CD4-positive, alpha-beta memory T cell (primary cell): ENCODE results near the gene FGF4. TPM values are rescaled to one million over a fixed set of nuclear protein-coding genes. Genes with fewer than 3 reads are reported as not detected.

Experiments used
- CTCF ChIA-PET: fragments of 350-600 bp; sonication (Branson Sonifier 250); formaldehyde crosslinking; loops from one replicate; lab custom pipeline; 2021; ENCODE audit warnings: inconsistent platforms; ENCODE audit not compliant: partially characterized antibody; lab: Charles Lee
- POLR2A ChIA-PET: fragments of 350-600 bp; sonication (Branson Sonifier 250); formaldehyde crosslinking; loops from one replicate; lab custom pipeline; 2021; ENCODE audit not compliant: partially characterized antibody; lab: Charles Lee
- DNase-seq, 5 donors: peaks; one replicate each; pipeline versions ENCODE4 v3.0.0 to v3.0.0-alpha.2; 2020 to 2022; ENCODE audit warnings: mixed read lengths in 1 of 5
- H3K27ac ChIP-seq: one replicate; pipeline ENCODE4 v1.7.0; 2013; ENCODE audit warnings: low read depth, low read length
- H3K27me3 ChIP-seq: 2 replicates; pipeline ENCODE4 v1.7.0; 2013; ENCODE audit warnings: mild to moderate bottlenecking, low read length, moderate library complexity; ENCODE audit not compliant: insufficient read depth
- H3K36me3 ChIP-seq: 2 replicates; pipeline ENCODE4 v1.7.0; 2013; ENCODE audit warnings: mild to moderate bottlenecking, low read length, moderate library complexity; ENCODE audit not compliant: insufficient read depth
- H3K4me1 ChIP-seq: 2 replicates; pipeline ENCODE4 v1.7.0; 2013; ENCODE audit warnings: mild to moderate bottlenecking, low read length, moderate library complexity; ENCODE audit not compliant: insufficient read depth
- H3K4me3 ChIP-seq, 2 donors: one replicate each; pipeline ENCODE4 v1.7.0; 2013; ENCODE audit warnings: low read length in 2 of 2, mild to moderate bottlenecking in 1 of 2
- H3K9me3 ChIP-seq, 2 donors: one replicate each; pipeline ENCODE4 v1.7.0; 2013; ENCODE audit warnings: low read length in 2 of 2, control low read depth in 1 of 2; ENCODE audit not compliant: control insufficient read depth in 1 of 2
- H3K27ac Mint-ChIP-seq, 7 donors: one replicate each; pipeline ENCODE4 v1.8.0; 2020 to 2021; ENCODE audit warnings: mixed read lengths in 7 of 7, mild to moderate bottlenecking in 6 of 7, inconsistent platforms in 3 of 7, moderate library complexity in 3 of 7
- H3K27me3 Mint-ChIP-seq, 2 donors: one replicate each; pipeline ENCODE4 v1.8.0; 2020 to 2021; ENCODE audit warnings: mixed read lengths in 2 of 2
- H3K36me3 Mint-ChIP-seq, 2 donors: one replicate each; pipeline ENCODE4 v1.8.0; 2020 to 2021; ENCODE audit warnings: mixed read lengths in 2 of 2, inconsistent platforms in 1 of 2, mild to moderate bottlenecking in 1 of 2
- H3K4me1 Mint-ChIP-seq, 4 donors: one replicate each; pipeline ENCODE4 v1.8.0; 2020 to 2021; ENCODE audit warnings: mixed read lengths in 4 of 4, mild to moderate bottlenecking in 1 of 4
- H3K4me3 Mint-ChIP-seq, 8 donors: one replicate each; pipeline ENCODE4 v1.8.0; 2020 to 2021; ENCODE audit warnings: mixed read lengths in 8 of 8, mild to moderate bottlenecking in 7 of 8, moderate library complexity in 6 of 8, inconsistent platforms in 3 of 8
- H3K9me3 Mint-ChIP-seq, 8 donors: one replicate each; pipeline ENCODE4 v1.8.0; 2020 to 2021; ENCODE audit warnings: mixed read lengths in 8 of 8, mild to moderate bottlenecking in 5 of 8, inconsistent platforms in 3 of 8, moderate library complexity in 1 of 8
- intact Hi-C: fragments of 100-400 bp; cut with micrococcal nuclease; formaldehyde crosslinking; loops from one replicate; pipeline ENCODE4 v1.15.1; 2023
- polyA plus RNA-seq, 2 donors: library from polyadenylated mRNA; unstranded; fragments of 300-500 nt; fragmentation: Illumina TruSeq; gene quantifications; one replicate each; pipeline ENCODE4 v1.2.3, GENCODE V29; 2021
- total RNA-seq, 2 experiments: library from RNA; stranded (reverse); gene quantifications; one replicate each; pipeline ENCODE4 v1.2.3, GENCODE V29; 2021

The FGF4 gene
- total and polyA plus RNA-seq, 4 experiments from 2014 or later, result not detected

DNA sequence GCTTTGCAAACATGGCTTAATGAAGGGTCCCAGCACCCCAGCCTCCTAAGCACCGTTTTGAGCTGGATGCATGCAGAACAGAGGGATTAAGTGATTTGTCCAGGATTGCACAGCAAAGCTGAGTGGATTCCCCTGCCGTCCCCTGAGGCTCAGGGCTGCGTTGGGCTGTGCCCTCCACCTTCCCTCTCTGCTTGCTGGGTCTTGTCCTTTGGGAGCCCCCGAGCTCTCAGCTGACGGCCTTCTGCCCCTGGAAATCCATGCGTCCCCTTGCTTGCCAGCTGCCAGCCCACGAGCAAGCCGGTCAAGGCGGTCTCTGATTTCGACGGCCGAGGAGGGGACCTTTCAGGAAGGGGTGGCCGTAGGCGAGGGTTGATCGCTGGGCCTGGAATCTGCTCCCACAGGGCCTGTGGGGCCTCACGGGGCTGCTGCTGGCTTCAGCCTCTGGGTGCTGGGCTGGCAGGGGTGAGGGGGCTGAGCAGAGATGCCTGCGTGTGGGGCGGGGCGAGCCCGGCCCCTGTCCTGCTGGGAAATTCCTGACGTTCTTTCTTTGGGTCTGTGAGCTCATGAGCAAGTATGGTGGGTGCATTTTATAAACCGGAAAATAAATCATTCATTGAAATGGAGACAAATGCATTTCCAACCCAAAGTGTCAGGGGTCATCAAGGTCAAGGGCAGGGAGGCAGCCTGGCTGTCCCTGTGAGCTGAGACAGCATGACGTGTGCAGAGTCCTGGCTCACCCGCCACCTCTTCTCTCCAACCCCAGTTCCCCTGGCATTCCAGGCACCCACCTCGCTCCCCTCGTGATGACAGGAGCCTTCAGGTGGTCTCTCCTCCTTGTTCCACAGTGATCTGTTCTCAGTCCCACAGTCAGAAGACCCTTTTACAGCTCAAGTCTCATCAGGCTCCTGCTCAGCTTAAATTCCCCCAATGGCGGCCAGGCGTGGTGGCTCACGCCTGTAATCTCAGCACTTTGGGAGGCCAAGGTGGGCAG lies 28.1 kb downstream of the FGF4 start:
- H3K9me3 Mint-ChIP-seq, result no peaks in the 10 kb centered on the region

DNA sequence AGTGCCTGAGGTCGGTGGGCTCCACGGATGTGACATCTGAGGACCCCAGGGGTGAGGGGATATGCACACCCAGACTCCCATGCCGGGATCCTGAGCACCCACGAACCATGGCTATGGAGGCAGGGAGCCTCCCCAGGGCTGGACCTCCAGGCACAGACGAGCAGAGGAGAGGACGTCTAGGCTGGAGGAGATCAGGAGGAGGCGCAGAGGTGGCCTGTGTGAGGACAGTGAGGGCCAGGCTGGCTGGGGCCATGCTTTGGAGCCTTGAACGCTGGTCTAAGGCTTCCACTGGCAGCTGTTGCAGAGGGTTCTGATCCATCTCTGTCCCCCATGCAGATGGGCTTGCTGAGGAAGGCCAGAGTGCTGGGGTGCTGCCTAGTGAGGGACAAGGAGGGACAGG lies 29.0 kb downstream of the FGF4 start:
- Mint-ChIP-seq H3K27ac (no peak overlapping the region), H3K9me3 (no peaks in the 10 kb centered on the region), H3K4me3 (no peak overlapping the region), H3K36me3 (no peaks in the 10 kb centered on the region), H3K4me1 (no peaks in the 10 kb centered on the region), H3K27me3 (peaks cover 11 to 17% of the 10 kb centered on the region in 2 donors)
- intact Hi-C loops, result no loop called here
- H3K36me3 ChIP-seq, result no peaks in the 10 kb centered on the region
- ChIA-PET CTCF (no interaction called here), POLR2A (no interaction called here)
- H3K27ac ChIP-seq, result no peak overlapping the region
- no peak overlapping the region for H3K4me3 ChIP-seq
- no peak for DNase-seq
- H3K9me3 ChIP-seq, result no peaks in the 10 kb centered on the region
- no peaks in the 10 kb centered on the region for H3K4me1 ChIP-seq
- no peaks in the 10 kb centered on the region for H3K27me3 ChIP-seq

More for the DNA sequence above, 28.1 kb downstream of the FGF4 start:
- no peaks in the 10 kb centered on the region for H3K4me1 Mint-ChIP-seq
- no peak overlapping the region for H3K4me3 Mint-ChIP-seq
- no peak for DNase-seq
- Histone ChIP-seq H3K4me1 (no peaks in the 10 kb centered on the region), H3K27me3 (no peaks in the 10 kb centered on the region), H3K36me3 (no peaks in the 10 kb centered on the region), H3K27ac (no peak overlapping the region), H3K9me3 (no peaks in the 10 kb centered on the region), H3K4me3 (no peak overlapping the region)
- no peaks in the 10 kb centered on the region for H3K36me3 Mint-ChIP-seq
- CTCF ChIA-PET, result no interaction called here
- POLR2A ChIA-PET, result no interaction called here
- H3K27me3 Mint-ChIP-seq, result peaks cover 11 to 17% of the 10 kb centered on the region in 2 donors
- intact Hi-C loops, result no loop called here
- no peak overlapping the region for H3K27ac Mint-ChIP-seq

DNA sequence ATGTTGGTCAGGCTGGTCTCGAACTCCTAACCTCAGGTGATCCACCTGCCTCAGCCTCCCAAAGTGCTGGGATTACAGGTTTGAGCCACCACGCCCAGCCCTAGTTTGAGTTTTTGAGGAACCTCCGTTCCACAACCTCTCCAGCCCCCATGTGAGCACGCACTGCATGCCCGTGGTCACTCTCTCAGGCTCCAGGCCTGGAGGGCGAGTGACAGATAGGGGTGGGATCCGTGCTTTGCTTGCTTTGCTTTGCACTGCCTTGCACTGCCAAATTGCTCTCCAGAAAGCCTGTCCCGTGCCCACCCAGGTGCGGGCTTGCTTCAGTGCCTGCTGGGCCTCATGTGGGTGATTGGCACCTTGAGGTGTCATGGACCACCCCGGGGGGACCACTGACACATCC lies 29.9 kb downstream of the FGF4 start:
- Mint-ChIP-seq H3K36me3 (no peaks in the 10 kb centered on the region), H3K4me3 (no peak overlapping the region), H3K27ac (no peak overlapping the region), H3K4me1 (no peaks in the 10 kb centered on the region), H3K9me3 (no peaks in the 10 kb centered on the region), H3K27me3 (peaks cover 8 to 14% of the 10 kb centered on the region in 2 donors)
- Histone ChIP-seq H3K36me3 (no peaks in the 10 kb centered on the region), H3K27me3 (no peaks in the 10 kb centered on the region), H3K4me3 (no peak overlapping the region), H3K27ac (no peak overlapping the region), H3K4me1 (no peaks in the 10 kb centered on the region), H3K9me3 (no peaks in the 10 kb centered on the region)
- ChIA-PET POLR2A (no interaction called here), CTCF (no interaction called here)
- intact Hi-C loops, result no loop called here
- DNase-seq, result no peak

DNA sequence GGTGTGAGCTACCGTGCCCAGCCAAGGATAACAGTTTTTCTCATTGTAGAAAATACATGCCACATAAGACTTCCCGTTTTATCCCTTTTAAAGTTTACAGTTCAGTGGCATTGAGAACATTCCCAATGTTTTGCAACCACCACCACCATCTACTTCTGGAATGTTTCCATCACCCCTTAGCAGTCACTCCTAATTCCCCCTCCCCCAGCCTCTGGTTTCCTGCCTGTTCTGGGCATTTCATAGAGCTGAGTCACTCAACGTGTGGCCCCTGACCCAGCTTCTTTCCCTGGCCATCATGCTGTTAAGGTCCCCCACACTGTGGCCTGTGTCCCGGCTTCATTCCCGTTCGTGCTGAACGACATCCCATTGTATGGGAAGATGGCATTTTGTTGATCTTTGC lies 30.7 kb downstream of the FGF4 start:
- ChIA-PET CTCF (no interaction called here), POLR2A (no interaction called here)
- no peak overlapping the region for H3K27ac Mint-ChIP-seq
- DNase-seq, result no peak
- Histone ChIP-seq H3K4me1 (no peaks in the 10 kb centered on the region), H3K36me3 (no peaks in the 10 kb centered on the region), H3K9me3 (no peaks in the 10 kb centered on the region), H3K4me3 (no peak overlapping the region), H3K27me3 (no peaks in the 10 kb centered on the region), H3K27ac (no peak overlapping the region)
- H3K4me1 Mint-ChIP-seq, result no peaks in the 10 kb centered on the region
- H3K4me3 Mint-ChIP-seq, result no peak overlapping the region
- H3K36me3 Mint-ChIP-seq, result no peaks in the 10 kb centered on the region
- intact Hi-C loops, result no loop called here
- H3K27me3 Mint-ChIP-seq, result peaks cover 7 to 14% of the 10 kb centered on the region in 2 donors
- peaks cover 0 to 2% (median under 1%) of the 10 kb centered on the region in 8 donors for H3K9me3 Mint-ChIP-seq

DNA sequence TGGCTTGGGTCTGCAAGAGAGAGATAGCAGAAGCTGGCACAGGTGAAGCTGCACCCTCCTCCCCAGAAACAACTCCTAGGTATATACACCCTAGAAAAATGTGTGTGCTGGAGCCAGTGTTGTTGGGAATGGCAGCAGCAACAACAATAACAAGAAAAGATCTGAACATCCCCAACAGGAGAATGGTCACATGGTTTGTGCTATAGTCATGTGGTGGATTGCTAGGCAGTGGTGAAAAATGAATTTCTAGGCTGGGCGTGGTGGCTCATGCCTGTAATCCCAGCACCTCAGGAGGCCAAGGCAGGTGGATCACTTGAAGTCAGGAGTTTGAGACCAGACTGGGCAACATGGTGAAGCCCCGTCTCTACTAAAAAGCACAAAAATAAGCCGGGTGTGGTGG lies 40.3 kb downstream of the FGF4 start:
- Mint-ChIP-seq H3K36me3 (no peaks in the 10 kb centered on the region), H3K9me3 (peaks cover 0 to 22% (median 12%) of the 10 kb centered on the region in 8 donors), H3K27me3 (peaks cover 11 to 14% of the 10 kb centered on the region in 2 donors), H3K27ac (no peak overlapping the region), H3K4me1 (no peaks in the 10 kb centered on the region), H3K4me3 (no peak overlapping the region)
- no peaks in the 10 kb centered on the region for H3K9me3 ChIP-seq
- no peaks in the 10 kb centered on the region for H3K36me3 ChIP-seq
- H3K4me1 ChIP-seq, result no peaks in the 10 kb centered on the region
- POLR2A ChIA-PET, result no interaction called here
- intact Hi-C loops, result no loop called here
- no peak for DNase-seq
- CTCF ChIA-PET, result no interaction called here
- no peak overlapping the region for H3K4me3 ChIP-seq
- no peaks in the 10 kb centered on the region for H3K27me3 ChIP-seq
- H3K27ac ChIP-seq, result no peak overlapping the region

DNA sequence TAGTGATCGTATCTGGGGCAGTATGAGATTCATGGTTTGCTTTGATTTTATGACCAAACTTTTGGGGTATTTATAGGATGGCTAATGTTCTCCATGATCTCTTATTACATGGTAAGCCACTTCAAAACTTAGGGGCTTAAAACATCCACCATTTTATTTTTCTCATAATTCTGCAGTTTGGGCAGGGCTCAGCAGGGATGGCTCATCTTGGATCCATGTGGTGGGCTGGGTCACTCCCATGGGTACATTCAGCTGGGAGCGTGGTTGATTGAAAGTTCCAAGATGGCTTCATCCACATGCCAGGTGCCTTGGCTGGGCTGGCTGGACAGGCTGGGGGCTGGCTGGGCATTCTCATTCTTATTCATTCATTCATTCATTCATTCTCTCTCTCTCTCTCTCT lies 40.8 kb downstream of the FGF4 start:
- intact Hi-C loops, result no loop called here
- Histone ChIP-seq H3K9me3 (no peaks in the 10 kb centered on the region), H3K4me3 (no peak overlapping the region), H3K4me1 (no peaks in the 10 kb centered on the region), H3K36me3 (no peaks in the 10 kb centered on the region), H3K27me3 (no peaks in the 10 kb centered on the region), H3K27ac (no peak overlapping the region)
- CTCF ChIA-PET, result no interaction called here
- DNase-seq, result no peak
- H3K27ac Mint-ChIP-seq, result no peak overlapping the region
- H3K4me3 Mint-ChIP-seq, result no peak overlapping the region
- peaks cover 0 to 19% (median 12%) of the 10 kb centered on the region in 8 donors for H3K9me3 Mint-ChIP-seq
- no peaks in the 10 kb centered on the region for H3K36me3 Mint-ChIP-seq
- H3K27me3 Mint-ChIP-seq, result peaks cover 13 to 15% of the 10 kb centered on the region in 2 donors
- POLR2A ChIA-PET, result no interaction called here
- H3K4me1 Mint-ChIP-seq, result no peaks in the 10 kb centered on the region

DNA sequence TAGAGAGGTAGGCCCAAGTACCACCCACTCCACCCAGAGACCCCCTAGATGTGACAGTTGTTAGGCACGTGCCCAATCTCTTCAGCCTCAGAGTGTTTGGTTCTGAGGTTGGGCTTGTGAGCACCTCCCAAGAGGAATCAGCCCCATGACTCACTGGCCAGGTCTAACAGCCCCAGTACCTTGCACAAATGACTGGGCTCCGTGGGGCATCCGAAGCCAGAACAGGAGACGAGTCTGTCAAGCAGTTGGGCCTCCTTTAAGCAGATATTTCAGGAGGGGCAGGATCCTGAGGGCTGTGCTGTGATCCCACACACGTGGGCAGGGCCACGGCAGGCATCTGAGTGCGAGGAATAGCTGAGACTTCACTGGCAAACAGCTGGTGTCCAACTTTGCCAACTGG lies 42.2 kb downstream of the FGF4 start:
- Histone ChIP-seq H3K36me3 (no peaks in the 10 kb centered on the region), H3K9me3 (no peaks in the 10 kb centered on the region), H3K4me3 (no peak overlapping the region), H3K4me1 (no peaks in the 10 kb centered on the region), H3K27me3 (no peaks in the 10 kb centered on the region), H3K27ac (no peak overlapping the region)
- Mint-ChIP-seq H3K9me3 (peaks cover 0 to 18% (median 10%) of the 10 kb centered on the region in 8 donors), H3K27me3 (peaks cover 17 to 19% of the 10 kb centered on the region in 2 donors), H3K4me3 (no peak overlapping the region), H3K4me1 (no peaks in the 10 kb centered on the region), H3K27ac (no peak overlapping the region), H3K36me3 (no peaks in the 10 kb centered on the region)
- POLR2A ChIA-PET, result no interaction called here
- DNase-seq, result no peak
- CTCF ChIA-PET, result no interaction called here
- intact Hi-C loops, result no loop called here
